GM13976 (cell line): ENCODE results near the gene SPOCD1.

Experiments
- DNase-seq: peaks from one replicate; pipeline ENCODE4 v3.0.0; 2012; ENCODE audit warnings: low spot score
- in situ Hi-C: fragments of 300-500 bp; cut with MboI; formaldehyde crosslinking; loops from one replicate; pipeline ENCODE4 v1.12.0; 2022; ENCODE audit warnings: low sequenced_read_pairs, mixed read lengths, inconsistent platforms; ENCODE audit not compliant: unreplicated experiment
- TF ChIP-seq, protein P1 (sequence below): IDR thresholded peaks from 2 replicates; pipeline ENCODE4 v1.5.1; 2012; ENCODE audit warnings: borderline replicate concordance, mild to moderate bottlenecking; ENCODE audit not compliant: insufficient read depth; ENCODE audit errors: extremely low read depth, missing control alignments, control extremely low read depth

Gene SPOCD1

DNA sequence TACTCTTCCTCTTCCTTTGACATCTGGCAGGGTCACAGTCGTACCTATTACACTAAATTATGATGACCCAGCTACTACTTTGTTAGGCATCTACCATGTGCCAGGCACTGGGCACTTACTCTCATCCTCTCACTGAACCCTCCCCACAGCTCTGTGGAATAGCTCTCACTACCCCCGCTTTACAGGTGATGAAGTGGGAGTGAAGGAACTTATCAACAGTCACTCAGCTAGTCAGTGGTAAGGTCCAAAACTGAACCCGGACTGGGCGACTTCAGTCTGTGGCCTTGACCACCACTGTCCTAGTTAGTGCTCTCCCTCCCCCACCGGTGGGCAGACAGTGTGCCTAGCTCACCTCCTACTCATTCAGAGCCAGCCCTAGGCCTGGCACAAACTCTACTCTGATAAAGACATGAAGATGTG is 64.0 kb downstream of the SPOCD1 start:
- in situ Hi-C loops: no loop called here
- TF ChIP-seq, protein P1, sequence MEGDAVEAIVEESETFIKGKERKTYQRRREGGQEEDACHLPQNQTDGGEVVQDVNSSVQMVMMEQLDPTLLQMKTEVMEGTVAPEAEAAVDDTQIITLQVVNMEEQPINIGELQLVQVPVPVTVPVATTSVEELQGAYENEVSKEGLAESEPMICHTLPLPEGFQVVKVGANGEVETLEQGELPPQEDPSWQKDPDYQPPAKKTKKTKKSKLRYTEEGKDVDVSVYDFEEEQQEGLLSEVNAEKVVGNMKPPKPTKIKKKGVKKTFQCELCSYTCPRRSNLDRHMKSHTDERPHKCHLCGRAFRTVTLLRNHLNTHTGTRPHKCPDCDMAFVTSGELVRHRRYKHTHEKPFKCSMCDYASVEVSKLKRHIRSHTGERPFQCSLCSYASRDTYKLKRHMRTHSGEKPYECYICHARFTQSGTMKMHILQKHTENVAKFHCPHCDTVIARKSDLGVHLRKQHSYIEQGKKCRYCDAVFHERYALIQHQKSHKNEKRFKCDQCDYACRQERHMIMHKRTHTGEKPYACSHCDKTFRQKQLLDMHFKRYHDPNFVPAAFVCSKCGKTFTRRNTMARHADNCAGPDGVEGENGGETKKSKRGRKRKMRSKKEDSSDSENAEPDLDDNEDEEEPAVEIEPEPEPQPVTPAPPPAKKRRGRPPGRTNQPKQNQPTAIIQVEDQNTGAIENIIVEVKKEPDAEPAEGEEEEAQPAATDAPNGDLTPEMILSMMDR: no peak
- DNase-seq: no peak

DNA sequence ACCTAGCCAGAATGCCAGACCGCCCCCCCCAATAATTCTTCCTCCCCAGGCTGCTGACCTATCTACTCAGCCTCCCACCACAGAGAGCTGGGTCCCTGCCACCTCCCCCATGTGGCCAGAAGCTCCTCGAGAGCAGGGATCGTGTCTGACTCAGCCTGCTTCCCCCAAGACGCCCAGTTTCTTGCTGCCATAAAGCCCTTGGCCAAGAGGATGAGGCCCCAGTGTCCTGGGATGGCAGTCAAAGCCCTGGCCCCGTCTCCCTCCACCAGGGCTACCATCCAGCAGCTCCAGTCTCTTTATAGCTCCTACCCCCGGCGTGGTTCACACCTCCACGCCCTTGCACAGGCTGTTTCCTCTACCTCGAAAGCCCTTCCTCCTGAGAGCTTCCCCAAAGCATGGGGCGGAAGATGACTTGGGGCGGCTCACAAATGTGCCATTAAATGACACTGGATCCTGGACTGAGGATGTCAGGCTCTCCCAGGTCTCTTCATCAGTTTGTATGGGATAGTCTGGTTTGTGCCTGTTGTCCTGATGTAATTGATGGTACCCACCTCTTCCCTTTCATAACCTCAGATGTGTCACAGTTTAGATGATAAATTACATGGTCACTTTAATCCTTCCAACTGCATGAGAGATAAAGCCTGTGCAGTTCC is 64.8 kb downstream of the SPOCD1 start:
- DNase-seq: no peak
- in situ Hi-C loops: no loop called here
- TF ChIP-seq, protein P1: no peak

DNA sequence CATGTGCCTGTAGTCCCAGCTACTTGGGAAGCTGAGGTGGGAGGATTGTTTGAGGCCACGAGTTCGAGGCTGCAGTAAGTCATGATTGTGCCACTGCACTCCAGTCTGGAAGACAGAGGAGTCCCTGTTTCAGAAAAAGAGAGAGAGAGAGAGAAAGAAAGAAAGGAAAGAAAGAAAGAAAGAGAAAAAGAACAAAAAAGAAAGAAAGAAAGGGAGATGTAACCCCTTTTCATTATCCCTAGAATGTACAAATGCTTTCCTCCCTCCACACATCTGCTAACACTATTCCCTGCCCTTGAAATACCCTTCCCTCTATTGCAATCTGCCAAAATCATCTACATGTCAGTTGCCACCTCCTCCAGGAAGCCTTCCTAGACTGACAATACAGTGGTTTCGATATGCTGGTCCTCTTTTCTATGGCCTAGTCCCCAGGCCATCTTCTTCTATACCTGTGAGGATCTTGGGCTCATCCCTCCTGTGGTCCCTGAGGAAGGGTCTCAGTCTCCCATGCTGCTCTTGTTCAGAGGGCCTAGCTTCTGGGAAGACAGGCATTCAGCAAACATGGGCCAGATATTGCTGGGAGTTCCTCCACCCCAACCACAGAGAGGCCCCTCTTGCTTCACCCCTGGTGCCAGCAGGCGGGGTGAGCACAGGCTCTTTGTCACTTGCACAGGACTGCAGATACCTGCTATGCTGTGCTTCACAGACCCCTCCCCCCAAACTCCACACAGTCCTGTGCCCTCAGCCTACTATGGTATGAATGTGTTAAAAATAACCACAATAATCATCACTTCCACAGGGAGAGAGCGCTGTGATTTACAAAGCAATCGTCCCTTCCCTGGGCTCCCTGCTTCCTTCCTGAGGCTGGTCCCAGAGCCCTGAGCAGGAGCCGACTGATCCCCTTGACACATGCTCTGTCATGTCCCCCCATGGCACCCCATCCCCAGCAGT is 65.8 kb downstream of the SPOCD1 start:
- in situ Hi-C loops: no loop called here
- TF ChIP-seq, protein P1: no peak
- DNase-seq: no peak

DNA sequence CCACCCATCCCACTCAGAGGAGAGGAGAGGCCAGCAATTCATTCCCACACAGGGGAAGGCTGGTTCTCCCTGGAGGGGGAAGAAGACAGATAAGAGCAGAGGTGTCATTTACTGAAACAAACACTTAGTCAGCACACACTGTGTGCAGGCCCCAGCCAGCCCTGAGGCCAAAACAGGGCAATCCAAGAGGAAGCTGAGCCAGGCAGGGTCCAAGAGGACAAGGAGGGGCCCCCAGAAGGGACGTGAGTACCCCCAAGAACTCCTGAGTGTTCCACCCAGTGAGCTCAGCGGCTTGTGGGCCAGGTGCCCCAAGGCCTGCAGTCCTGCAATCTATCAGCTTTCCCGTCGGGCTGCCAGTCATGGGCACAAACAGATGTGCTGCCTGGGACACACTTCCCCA is 67.5 kb downstream of the SPOCD1 start:
- TF ChIP-seq, protein P1: no peak
- in situ Hi-C loops: no loop called here
- DNase-seq: no peak

DNA sequence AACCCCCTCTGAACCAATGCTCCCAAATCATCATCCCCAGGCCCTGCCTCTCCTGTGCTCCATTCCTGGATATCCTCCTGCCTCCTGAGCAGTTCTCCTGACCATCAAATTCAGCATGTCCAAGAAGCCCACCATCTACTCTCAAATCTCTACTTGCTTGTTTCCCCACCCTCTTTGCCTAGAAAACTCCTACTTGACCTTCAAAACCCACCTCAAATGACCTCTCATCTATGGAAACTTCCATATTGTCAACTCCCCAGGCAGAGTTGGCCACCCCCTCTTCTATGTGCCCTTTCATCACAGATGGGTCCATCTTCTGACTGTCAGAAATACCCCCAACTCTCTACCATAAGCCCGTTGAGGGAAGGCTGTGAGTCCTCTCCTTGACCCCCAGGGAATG is 68.5 kb downstream of the SPOCD1 start:
- in situ Hi-C loops: no loop called here
- TF ChIP-seq, protein P1: no peak
- no peak for DNase-seq

DNA sequence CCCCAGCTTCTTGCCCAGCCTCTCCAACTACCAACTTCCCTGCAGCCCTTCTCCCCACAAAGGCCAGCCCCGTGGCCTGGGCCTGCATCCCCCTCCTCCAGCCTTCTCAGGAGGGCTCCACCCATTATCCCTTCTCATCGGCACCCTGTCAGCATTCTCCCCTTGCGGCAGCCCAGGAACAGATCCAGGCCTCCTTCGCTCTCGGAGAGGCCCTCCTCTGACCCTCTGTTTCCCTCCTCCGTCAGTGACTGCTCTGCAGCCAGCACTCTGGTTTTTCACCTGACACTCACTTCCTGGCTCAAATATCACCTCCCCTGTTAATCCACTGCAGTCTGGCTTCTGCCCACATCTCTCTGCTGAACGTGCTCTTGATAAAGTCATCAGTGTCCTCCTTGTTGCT is 69.1 kb downstream of the SPOCD1 start:
- in situ Hi-C loops: no loop called here
- TF ChIP-seq, protein P1: no peak
- DNase-seq: no peak
